ENCODE data around the gene SOX6. TPM values are rescaled to one million over a fixed set of nuclear protein-coding genes. Genes with fewer than 3 reads are reported as not detected.

SOX6 gene
- total RNA-seq, 1 experiment from 2014 or later, result not detected

DNA sequence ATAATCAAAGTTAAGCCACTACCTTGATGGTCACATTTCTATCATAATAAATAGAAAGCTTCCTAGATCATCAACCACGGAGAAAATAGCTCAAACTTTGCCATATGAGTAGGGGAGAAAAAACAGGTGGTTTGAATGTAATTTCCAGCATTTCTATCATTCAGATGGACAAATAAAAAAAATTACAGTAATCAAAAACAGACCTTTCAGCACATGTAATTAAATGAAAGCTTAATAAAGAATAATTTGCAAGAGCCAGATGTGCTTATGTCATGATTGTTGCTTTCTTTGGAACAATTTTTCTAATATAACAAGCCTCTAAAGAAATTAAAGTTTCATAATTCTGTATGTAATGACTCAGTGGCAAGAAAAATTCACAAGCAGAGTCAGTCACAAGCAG is 297.0 kb downstream of the SOX6 start:
- no peak overlapping the region for H2BK20ac ChIP-seq (ENCODE audit: low read depth, low read length, poor library complexity, severe bottlenecking)
- H3K27me3 Mint-ChIP-seq (ENCODE audit: low read depth), result peaks cover 2% of the 10 kb centered on the region; the same call in 1 of the 2 replicates

More for the DNA sequence above, 297.0 kb downstream of the SOX6 start:
- Histone ChIP-seq H3K4ac (ENCODE audit: low read depth, low read length) (no peak overlapping the region), H2BK5ac (ENCODE audit: insufficient read length, low read length) (no peak overlapping the region), H3K9me3 (ENCODE audit: control insufficient read depth, low read depth, low read length) (no peaks in the 10 kb centered on the region), H4K5ac (ENCODE audit: insufficient read length, low read depth, low read length) (no peak overlapping the region), H4K8ac (replicated peaks; ENCODE audit: insufficient read length, low read depth, low read length) (no peak overlapping the region), H3K18ac (ENCODE audit: insufficient read length, low read depth, low read length) (no peak overlapping the region), H2AFZ (ENCODE audit: low read length) (no peak overlapping the region), H3K23ac (ENCODE audit: insufficient read length, low read depth, low read length) (no peak overlapping the region), H2BK120ac (ENCODE audit: low read depth, low read length, poor library complexity, severe bottlenecking) (no peak overlapping the region), H3K79me2 (ENCODE audit: insufficient read depth, low read length) (no peaks in the 10 kb centered on the region), H3T11ph (ENCODE audit: low read length) (no peak overlapping the region), H4K91ac (ENCODE audit: insufficient read length, low read depth, low read length) (no peak overlapping the region), H3K4me2 (ENCODE audit: insufficient read depth, insufficient read length, low read length) (no peak overlapping the region), H4K20me1 (ENCODE audit: control insufficient read depth, insufficient read depth, insufficient read length) (no peaks in the 10 kb centered on the region), H3K79me1 (ENCODE audit: insufficient read depth, low read depth, low read length, poor library complexity, severe bottlenecking) (no peaks in the 10 kb centered on the region), H2BK12ac (ENCODE audit: insufficient read length, low read depth, low read length) (no peak overlapping the region), H2BK15ac (ENCODE audit: low read depth, low read length) (no peak overlapping the region), H2AK5ac (ENCODE audit: insufficient read length, low read length) (no peak overlapping the region), H3K14ac (ENCODE audit: insufficient read depth, low read length) (no peak overlapping the region), H3K9ac (ENCODE audit: extremely low read depth, insufficient read length, low read length) (no peak overlapping the region), H3K27me3 (ENCODE audit: insufficient read depth, low read length) (no peaks in the 10 kb centered on the region), H3K23me2 (ENCODE audit: insufficient read length, low read depth, low read length, poor library complexity, severe bottlenecking) (no peaks in the 10 kb centered on the region), H3K56ac (ENCODE audit: insufficient read length, low read depth, low read length) (no peak overlapping the region), H3K27ac (ENCODE audit: insufficient read length, low read depth, low read length) (no peak overlapping the region), H3K4me1 (ENCODE audit: insufficient read depth, low read length) (no peaks in the 10 kb centered on the region)
- Mint-ChIP-seq H3K4me3 (no peak overlapping the region), H3K9me3 (peaks cover 3 to 8% of the 10 kb centered on the region in 2 experiments; a peak in 3 of 5 replicates), H3K27ac (no peak overlapping the region), H3K36me3 (ENCODE audit: insufficient read depth in 1 of 3, low read depth in 3 of 3) (0 out of 7 replicates have a peak, but pooled peaks cover 0 to 6% (median 0%) of the 10 kb centered on the region in 3 experiments), H3K4me1 (peaks cover 0 to 3% of the 10 kb centered on the region in 2 experiments; a peak in 1 of 4 replicates)
- no peak for DNase-seq
- WGBS (ENCODE audit: extremely low coverage, insufficient read length, low lambda C conversion rate), result no CpG with 5 or more reads among the region's 1 CpG
- TF ChIP-seq, protein P1, sequence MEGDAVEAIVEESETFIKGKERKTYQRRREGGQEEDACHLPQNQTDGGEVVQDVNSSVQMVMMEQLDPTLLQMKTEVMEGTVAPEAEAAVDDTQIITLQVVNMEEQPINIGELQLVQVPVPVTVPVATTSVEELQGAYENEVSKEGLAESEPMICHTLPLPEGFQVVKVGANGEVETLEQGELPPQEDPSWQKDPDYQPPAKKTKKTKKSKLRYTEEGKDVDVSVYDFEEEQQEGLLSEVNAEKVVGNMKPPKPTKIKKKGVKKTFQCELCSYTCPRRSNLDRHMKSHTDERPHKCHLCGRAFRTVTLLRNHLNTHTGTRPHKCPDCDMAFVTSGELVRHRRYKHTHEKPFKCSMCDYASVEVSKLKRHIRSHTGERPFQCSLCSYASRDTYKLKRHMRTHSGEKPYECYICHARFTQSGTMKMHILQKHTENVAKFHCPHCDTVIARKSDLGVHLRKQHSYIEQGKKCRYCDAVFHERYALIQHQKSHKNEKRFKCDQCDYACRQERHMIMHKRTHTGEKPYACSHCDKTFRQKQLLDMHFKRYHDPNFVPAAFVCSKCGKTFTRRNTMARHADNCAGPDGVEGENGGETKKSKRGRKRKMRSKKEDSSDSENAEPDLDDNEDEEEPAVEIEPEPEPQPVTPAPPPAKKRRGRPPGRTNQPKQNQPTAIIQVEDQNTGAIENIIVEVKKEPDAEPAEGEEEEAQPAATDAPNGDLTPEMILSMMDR (conservative IDR thresholded peaks at IDR 0.05), result no peak
